SW480 (cell line): ENCODE results near the gene CCDC187.
A peak's percentile ranks its signal among the peaks of the same experiment; 100 is the strongest.

Source experiments
- DNase-seq: peaks from one replicate; pipeline ENCODE4 v3.0.0-alpha.2; 2016; ENCODE audit warnings: low spot score

Gene CCDC187

GRCh38 chr9:136225366-136225747 is 78.5 kb downstream of the CCDC187 start:
- DNase-seq = no peak

- DNase-seq = no peak
Measured at GRCh38 chr9:136223871-136224640, 79.8 kb downstream of the CCDC187 start.

- no peak for DNase-seq
Measured at GRCh38 chr9:136222906-136223285, 81.0 kb downstream of the CCDC187 start.

- DNase-seq = no peak
Measured at GRCh38 chr9:136222166-136222905, 81.6 kb downstream of the CCDC187 start.

GRCh38 chr9:136220017-136220729 is 83.7 kb downstream of the CCDC187 start:
- peak; percentile 42 for DNase-seq

- no peak for DNase-seq
Measured at GRCh38 chr9:136219276-136219675, 84.6 kb downstream of the CCDC187 start.

- no peak for DNase-seq
Measured at GRCh38 chr9:136218673-136219072, 85.2 kb downstream of the CCDC187 start.

- no peak for DNase-seq
Measured at GRCh38 chr9:136218271-136218670, 85.6 kb downstream of the CCDC187 start.

GRCh38 chr9:136216541-136217244 is 87.2 kb downstream of the CCDC187 start:
- DNase-seq = no peak

- DNase-seq = no peak
Measured at GRCh38 chr9:136213733-136214132, 90.2 kb downstream of the CCDC187 start.

GRCh38 chr9:136212345-136212950 is 91.4 kb downstream of the CCDC187 start:
- no peak for DNase-seq

GRCh38 chr9:136211441-136212344 is 92.2 kb downstream of the CCDC187 start:
- DNase-seq = no peak

GRCh38 chr9:136211006-136211405 is 92.9 kb downstream of the CCDC187 start:
- no peak for DNase-seq

- DNase-seq = no peak
Measured at GRCh38 chr9:136210276-136210675, 93.6 kb downstream of the CCDC187 start.

GRCh38 chr9:136209786-136210185 is 94.1 kb downstream of the CCDC187 start:
- no peak for DNase-seq

GRCh38 chr9:136209232-136209631 is 94.7 kb downstream of the CCDC187 start:
- no peak for DNase-seq

- DNase-seq = no peak
Measured at GRCh38 chr9:136208675-136209074, 95.2 kb downstream of the CCDC187 start.

- DNase-seq = no peak
Measured at GRCh38 chr9:136207616-136208015, 96.3 kb downstream of the CCDC187 start.

GRCh38 chr9:136206602-136207275 is 97.2 kb downstream of the CCDC187 start:
- peak; percentile 35 for DNase-seq

- no peak for DNase-seq
Measured at GRCh38 chr9:136205707-136205992, 98.2 kb downstream of the CCDC187 start.
